ENCODE data around the gene GATB. TPM values are rescaled to one million over a fixed set of nuclear protein-coding genes. Genes with fewer than 3 reads are reported as not detected.

Gene GATB
- total and polyA plus RNA-seq, 2 of the 4 experiments (the other 2 are of a cell fraction) = 18.7 to 20.3 TPM

GRCh38 chr4:151804086-151804630, 43.4 kb upstream of the GATB start:
- in situ Hi-C loops (cut with MboI; ENCODE audit: low sequenced_read_pairs) = no loop called here
- Histone ChIP-seq H3K4me1 (ENCODE audit: control insufficient read depth, insufficient read depth, low read length) (peaks cover 10% of the 10 kb centered on the region), H2AK9ac (replicated peaks; ENCODE audit: low read depth, low read length, poor library complexity) (no peak overlapping the region), H4K91ac (ENCODE audit: insufficient read depth, low read depth, low read length) (no peak overlapping the region), H3K9me3 (ENCODE audit: control insufficient read depth, insufficient read depth, low read length) (no peaks in the 10 kb centered on the region), H3K4me3 (ENCODE audit: insufficient read depth, low read depth, low read length) (no peak overlapping the region), H3K23ac (ENCODE audit: low read depth, low read length) (no peak overlapping the region), H3K56ac (ENCODE audit: extremely low read depth, insufficient read depth, low read length) (no peak overlapping the region), H4K8ac (ENCODE audit: low read depth in 2 of 2, low read length in 2 of 2) (no peak overlapping the region), H3K4me2 (ENCODE audit: low read depth, low read length) (no peak overlapping the region), H3K9me1 (ENCODE audit: insufficient read depth, low read length) (peaks cover 4% of the 10 kb centered on the region), H3K18ac (ENCODE audit: low read depth, low read length) (no peak overlapping the region), H3K14ac (replicated peaks; ENCODE audit: low read depth, low read length) (no peak overlapping the region), H3K27ac (ENCODE audit: insufficient read depth, low read length) (no peak overlapping the region), H2BK20ac (ENCODE audit: low read depth, low read length) (no peak overlapping the region), H4K5ac (ENCODE audit: low read depth, low read length) (no peak overlapping the region), H4K20me1 (ENCODE audit: insufficient read depth, low read length) (no peaks in the 10 kb centered on the region), H2BK120ac (ENCODE audit: low read depth, low read length) (no peak overlapping the region), H3K27me3 (ENCODE audit: control insufficient read depth, insufficient read depth, low read length) (no peaks in the 10 kb centered on the region), H2BK15ac (ENCODE audit: low read depth, low read length) (no peak overlapping the region; the same call in 2 of the 3 replicates), H3K4ac (ENCODE audit: low read depth, low read length) (no peak overlapping the region), H3K36me3 (ENCODE audit: control insufficient read depth, insufficient read depth, low read length) (no peaks in the 10 kb centered on the region), H2AFZ (replicated peaks; ENCODE audit: low read length, poor library complexity) (no peak overlapping the region), H3K79me1 (ENCODE audit: low read depth in 1 of 2, low read length in 2 of 2) (no peaks in the 10 kb centered on the region), H2BK5ac (ENCODE audit: low read depth, low read length, poor library complexity, severe bottlenecking) (no peak overlapping the region), H2AK5ac (ENCODE audit: low read depth, low read length) (no peak overlapping the region), H3K9ac (ENCODE audit: low read depth, low read length) (no peak overlapping the region)
- intact Hi-C loops (cut with micrococcal nuclease) = no loop called here
- DNase-seq = no peak
- no peak for TF ChIP-seq ELK1 (IDR thresholded peaks at IDR 0.05; ENCODE audit: borderline replicate concordance, low read depth, low read length)
- ChIA-PET CTCF (interaction anchor here (0.6 kb wide), 1 partner anchor 518 kb away, joined by 7 read pairs; no protein-coding TSS in a partner anchor), POLR2A (ENCODE audit: unreplicated experiment) (no interaction called here)
- dilution Hi-C loops (cut with HindIII; ENCODE audit: low sequenced_read_pairs, unreplicated experiment) = no loop called here
- ATAC-seq (ENCODE audit: low read depth) = no peak
- no TSS peak for BruUV-seq (replicated peaks)
- no CpG with 5 or more reads among the region's 4 CpGs for WGBS, 2 experiments (ENCODE audit: extremely low coverage in 2 of 2, insufficient read length in 1 of 2)

All from IMR-90 (cell line).